Smooth muscle cell (in vitro differentiated cells): ENCODE data around the gene FAM131C. TPM values are rescaled to one million over a fixed set of nuclear protein-coding genes. Genes with fewer than 3 reads are reported as not detected.

ENCODE experiments used
- DNase-seq: peaks from one replicate; lab custom pipeline; 2025; ENCODE audit not compliant: unreplicated experiment; lab: John Stamatoyannopoulos, UW
- H2AFZ ChIP-seq: fragments of 200-600 bp; sonication (generic); 2 replicates; pipeline ENCODE4 v1.6.0; 2016; ENCODE audit warnings: antibody characterized with exemption, low read depth, mild to moderate bottlenecking
- H3F3A ChIP-seq: fragments of 200-600 bp; sonication (generic); 2 replicates; pipeline ENCODE4 v1.6.0; 2017; ENCODE audit warnings: antibody characterized with exemption, low read depth
- H3K27ac ChIP-seq: fragments of 200-600 bp; sonication (generic); 2 replicates; pipeline ENCODE4 v1.5.1; 2016; ENCODE audit warnings: low read depth, mild to moderate bottlenecking
- H3K27me3 ChIP-seq: fragments of 200-600 bp; sonication (generic); 2 replicates; pipeline ENCODE4 v1.6.1; 2016; ENCODE audit warnings: low read depth, mild to moderate bottlenecking
- H3K36me3 ChIP-seq: fragments of 200-600 bp; sonication (generic); 2 replicates; pipeline ENCODE4 v1.5.1; 2016; ENCODE audit warnings: low read depth
- H3K4me1 ChIP-seq: fragments of 200-600 bp; sonication (generic); 2 replicates; pipeline ENCODE4 v1.5.1; 2016; ENCODE audit warnings: low read depth
- H3K4me2 ChIP-seq: fragments of 200-600 bp; sonication (generic); 2 replicates; pipeline ENCODE4 v1.6.0; 2016; ENCODE audit warnings: mild to moderate bottlenecking
- H3K4me3 ChIP-seq: fragments of 200-600 bp; sonication (generic); 2 replicates; pipeline ENCODE4 v1.5.1; 2016; ENCODE audit warnings: mild to moderate bottlenecking
- H3K79me2 ChIP-seq: fragments of 200-600 bp; sonication (generic); 2 replicates; pipeline ENCODE4 v1.6.0; 2016; ENCODE audit warnings: low read depth, mild to moderate bottlenecking
- H3K9ac ChIP-seq: fragments of 200-600 bp; sonication (generic); 2 replicates; pipeline ENCODE4 v1.6.0; 2016; ENCODE audit warnings: low read depth
- H3K9me3 ChIP-seq: fragments of 200-600 bp; sonication (generic); replicated peaks from 2 replicates; pipeline ENCODE4 v1.5.1; 2016; ENCODE audit warnings: low read depth
- H4K20me1 ChIP-seq: fragments of 200-600 bp; sonication (generic); 2 replicates; pipeline ENCODE4 v1.6.0; 2016; ENCODE audit warnings: low read depth
- WGBS: methylation state at CpG from one replicate; pipeline ENCODE4 v1.1.7; 2016; ENCODE audit warnings: low lambda C conversion rate; 5-methylcytosine and 5-hydroxymethylcytosine counted together
- polyA plus RNA-seq: library from polyadenylated mRNA; unstranded; fragments of >200 nt; fragmentation: Nextera tagmentation; extraction: Ambion mirVana; gene quantifications from 2 replicates; pipeline ENCODE4 v1.2.1, GENCODE V29; 2016
- total RNA-seq: library from RNA; depleted of rRNA; stranded (reverse); fragments of >200 nt; gene quantifications from 2 replicates; pipeline ENCODE4 v1.2.3, GENCODE V29; 2014
- TF ChIP-seq, protein P1 (sequence below): fragments of 200-600 bp; sonication (generic); IDR thresholded peaks from 2 replicates; pipeline ENCODE4 v1.5.1; 2017; ENCODE audit warnings: borderline replicate concordance, mild to moderate bottlenecking, antibody characterized with exemption; ENCODE audit not compliant: insufficient read depth, poor library complexity, severe bottlenecking

Gene FAM131C
- total and polyA plus RNA-seq, 2 experiments from 2014 or later = 1.4 to 1.5 TPM

DNA sequence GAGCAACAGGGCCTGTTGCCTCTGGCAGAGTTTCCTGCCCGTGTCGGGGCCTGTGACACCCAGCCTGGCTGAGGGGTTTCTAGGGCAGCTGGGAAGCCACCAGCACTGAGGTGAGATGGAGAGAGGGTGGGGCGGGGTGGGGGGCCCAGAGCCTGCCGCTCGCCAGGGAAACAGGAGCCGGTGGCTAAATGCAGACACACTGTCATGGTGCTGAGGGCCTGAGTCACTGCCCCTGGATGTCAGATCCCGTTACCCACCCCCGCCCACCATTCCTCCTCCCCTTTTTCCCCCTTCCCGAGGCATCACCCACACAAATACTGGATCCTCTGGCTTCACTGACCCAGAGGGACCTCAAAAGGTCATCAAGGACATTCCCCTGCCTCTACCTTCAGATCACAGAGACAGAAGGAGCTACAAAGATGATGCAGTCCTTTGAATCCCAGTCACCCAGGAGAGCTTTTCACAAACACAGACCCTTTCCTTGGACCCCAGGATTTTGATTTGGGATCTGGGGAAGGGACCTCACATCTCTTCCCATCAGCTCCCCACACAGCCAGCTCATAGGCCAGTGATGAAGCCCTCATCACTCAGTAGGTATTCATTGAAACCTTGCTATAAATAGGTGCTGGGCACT, 53.7 kb downstream of the FAM131C start:
- Histone ChIP-seq H3K27me3 (no peaks in the 10 kb centered on the region), H3K79me2 (no peaks in the 10 kb centered on the region), H3K4me2 (peak overlapping the region; percentile 82), H3K27ac (peak overlapping the region; percentile 95), H3F3A (no peaks in the 10 kb centered on the region), H2AFZ (no peak overlapping the region), H4K20me1 (no peaks in the 10 kb centered on the region), H3K36me3 (no peaks in the 10 kb centered on the region), H3K9me3 (no peaks in the 10 kb centered on the region), H3K4me1 (peaks cover 19% of the 10 kb centered on the region), H3K9ac (peak overlapping the region; percentile 73), H3K4me3 (no peak overlapping the region)
- 8% methylated on average over 6 of the region's 9 CpGs for WGBS
- TF ChIP-seq, protein P1, sequence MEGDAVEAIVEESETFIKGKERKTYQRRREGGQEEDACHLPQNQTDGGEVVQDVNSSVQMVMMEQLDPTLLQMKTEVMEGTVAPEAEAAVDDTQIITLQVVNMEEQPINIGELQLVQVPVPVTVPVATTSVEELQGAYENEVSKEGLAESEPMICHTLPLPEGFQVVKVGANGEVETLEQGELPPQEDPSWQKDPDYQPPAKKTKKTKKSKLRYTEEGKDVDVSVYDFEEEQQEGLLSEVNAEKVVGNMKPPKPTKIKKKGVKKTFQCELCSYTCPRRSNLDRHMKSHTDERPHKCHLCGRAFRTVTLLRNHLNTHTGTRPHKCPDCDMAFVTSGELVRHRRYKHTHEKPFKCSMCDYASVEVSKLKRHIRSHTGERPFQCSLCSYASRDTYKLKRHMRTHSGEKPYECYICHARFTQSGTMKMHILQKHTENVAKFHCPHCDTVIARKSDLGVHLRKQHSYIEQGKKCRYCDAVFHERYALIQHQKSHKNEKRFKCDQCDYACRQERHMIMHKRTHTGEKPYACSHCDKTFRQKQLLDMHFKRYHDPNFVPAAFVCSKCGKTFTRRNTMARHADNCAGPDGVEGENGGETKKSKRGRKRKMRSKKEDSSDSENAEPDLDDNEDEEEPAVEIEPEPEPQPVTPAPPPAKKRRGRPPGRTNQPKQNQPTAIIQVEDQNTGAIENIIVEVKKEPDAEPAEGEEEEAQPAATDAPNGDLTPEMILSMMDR = no peak
- DNase-seq = peak; percentile 28

DNA sequence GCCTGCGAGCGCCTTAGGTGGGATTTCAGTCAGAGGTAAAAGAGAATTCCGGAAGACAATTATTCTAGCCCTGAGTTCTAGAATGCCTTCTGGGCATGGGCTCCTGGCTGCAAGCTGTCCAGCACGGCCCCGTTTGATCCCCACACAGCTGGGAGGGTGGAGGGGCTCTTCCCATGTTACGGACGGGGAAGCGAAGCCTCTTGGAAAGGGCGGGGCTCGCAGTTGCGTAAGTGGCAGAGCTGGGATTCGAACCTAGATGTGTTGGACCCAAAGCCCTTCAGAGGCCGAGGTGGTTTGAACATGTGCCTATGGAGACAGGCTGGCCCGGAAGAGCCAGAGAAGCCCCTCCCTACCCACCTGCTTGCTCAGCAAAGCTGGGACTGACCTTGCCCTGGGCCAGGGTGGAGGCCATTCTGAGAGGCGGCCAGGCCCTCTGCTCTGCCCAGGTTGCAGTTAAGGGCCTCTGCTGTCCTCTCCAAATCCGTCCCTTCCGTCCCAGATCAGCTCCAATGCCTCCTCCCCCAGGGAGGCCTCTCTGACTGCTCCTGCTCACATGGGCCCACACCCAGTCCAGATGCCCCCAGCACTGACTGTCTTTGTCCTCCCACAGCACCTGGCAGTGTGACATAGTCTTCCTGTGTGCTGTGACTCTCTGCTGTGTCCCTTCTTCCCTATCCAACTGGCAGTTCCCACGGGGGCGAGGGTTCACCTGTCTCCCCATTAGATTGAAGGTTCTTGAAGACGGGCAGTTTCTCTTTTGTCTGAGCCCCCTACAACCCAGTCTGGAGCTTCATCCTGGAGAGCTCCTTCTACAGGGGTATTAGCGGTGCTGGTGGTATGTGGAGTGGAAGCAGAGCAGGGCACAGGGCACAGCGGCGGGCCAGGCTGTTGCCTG, 54.5 kb downstream of the FAM131C start:
- H3K4me2 ChIP-seq = peak overlapping the region; percentile 82
- no peaks in the 10 kb centered on the region for H4K20me1 ChIP-seq
- 65% methylated on average over 23 of the region's 23 CpGs for WGBS
- no peaks in the 10 kb centered on the region for H3K36me3 ChIP-seq
- H3K9me3 ChIP-seq = no peaks in the 10 kb centered on the region
- no peak overlapping the region for H3K4me3 ChIP-seq
- H3K9ac ChIP-seq = peak overlapping the region; percentile 73
- no peak for DNase-seq
- no peak overlapping the region for H2AFZ ChIP-seq
- H3K79me2 ChIP-seq = no peaks in the 10 kb centered on the region
- H3F3A ChIP-seq = no peaks in the 10 kb centered on the region
- TF ChIP-seq, protein P1 = no peak
- peaks cover 19% of the 10 kb centered on the region for H3K4me1 ChIP-seq
- no peaks in the 10 kb centered on the region for H3K27me3 ChIP-seq
- peak overlapping the region; percentile 95 for H3K27ac ChIP-seq

DNA sequence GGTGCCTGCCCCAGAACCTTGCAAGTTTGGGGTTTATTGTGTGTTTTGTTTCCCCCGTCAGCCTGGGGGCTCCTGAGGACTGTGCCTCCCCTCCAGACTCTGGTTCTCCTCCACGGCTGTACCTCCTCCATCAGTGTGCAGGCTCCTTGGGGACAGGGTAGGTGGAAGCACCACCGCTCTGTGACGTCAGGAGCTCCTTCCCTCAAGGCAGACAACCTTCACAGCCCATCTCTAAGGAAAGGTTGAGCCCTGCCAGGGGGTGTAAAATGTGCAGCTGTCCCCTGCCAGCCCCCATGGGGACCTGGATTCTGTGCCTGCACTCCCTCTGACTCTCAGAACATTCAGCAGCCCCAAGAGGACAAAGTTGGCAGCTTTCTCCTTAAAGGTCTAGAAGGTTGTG, 55.1 kb downstream of the FAM131C start:
- no peak overlapping the region for H2AFZ ChIP-seq
- no peak for DNase-seq
- 18% methylated on average over 4 of the region's 4 CpGs for WGBS
- H3K27me3 ChIP-seq = no peaks in the 10 kb centered on the region
- no peak overlapping the region for H3K4me3 ChIP-seq
- no peaks in the 10 kb centered on the region for H3K79me2 ChIP-seq
- no peaks in the 10 kb centered on the region for H3F3A ChIP-seq
- no peaks in the 10 kb centered on the region for H3K9me3 ChIP-seq
- H3K36me3 ChIP-seq = no peaks in the 10 kb centered on the region
- TF ChIP-seq, protein P1 = no peak
- H3K4me1 ChIP-seq = peaks cover 19% of the 10 kb centered on the region
- peak overlapping the region; percentile 82 for H3K4me2 ChIP-seq
- H4K20me1 ChIP-seq = no peaks in the 10 kb centered on the region
- peak overlapping the region; percentile 95 for H3K27ac ChIP-seq
- H3K9ac ChIP-seq = peak overlapping the region; percentile 73
